OCI-LY7 (cell line): ENCODE measurements around the gene GSTT2.

Experiments used
- CTCF ChIP-seq: fragments of 200-600 bp; sonication (generic); conservative IDR thresholded peaks from 2 replicates; pipeline ENCODE4 v1.5.1; 2014; ENCODE audit warnings: mild to moderate bottlenecking, antibody characterized with exemption, low read length, moderate library complexity, mixed read lengths
- EZH2phosphoT487 ChIP-seq: fragments of 200-600 bp; sonication (generic); IDR thresholded peaks from 2 replicates; pipeline ENCODE4 v1.6.1; 2018; ENCODE audit warnings: low read depth, borderline replicate concordance, mild to moderate bottlenecking, mixed run types, antibody characterized with exemption, low read length, moderate library complexity, mixed read lengths

GRCh38 chr22:24002851-24003250 is 22.9 kb downstream of the GSTT2 start:
- TF ChIP-seq CTCF (no peak), EZH2phosphoT487 (no peak)
